GM18517 (cell line): ENCODE data around the gene TMEM178B.
"Not testable (repeated sequence)": the region's sequence is repeated elsewhere in the genome, so short reads cannot be mapped to it uniquely, and the experiment has no call there.

Experiments
- ATAC-seq: cut with Tn5 transposase; IDR thresholded peaks from one replicate; pipeline ENCODE4 v1.9.1; 2021; ENCODE audit warnings: mild to moderate bottlenecking, moderate library complexity; ENCODE audit not compliant: unreplicated experiment

The TMEM178B gene

GRCh38 chr7:141073641-141074161 lies at the start of gene TMEM178B:
Gene TMEM178B (plus strand): TSS chr7:141074064.
- no peak for ATAC-seq

- no peak for ATAC-seq
These were observed 49.2 kb upstream of the TMEM178B start for GRCh38 chr7:141024668-141025067.

- no peak for ATAC-seq
These were observed 46.8 kb upstream of the TMEM178B start for GRCh38 chr7:141027043-141027442.

- ATAC-seq: no peak
These were observed 45.1 kb upstream of the TMEM178B start for GRCh38 chr7:141028767-141029166.

DNA sequence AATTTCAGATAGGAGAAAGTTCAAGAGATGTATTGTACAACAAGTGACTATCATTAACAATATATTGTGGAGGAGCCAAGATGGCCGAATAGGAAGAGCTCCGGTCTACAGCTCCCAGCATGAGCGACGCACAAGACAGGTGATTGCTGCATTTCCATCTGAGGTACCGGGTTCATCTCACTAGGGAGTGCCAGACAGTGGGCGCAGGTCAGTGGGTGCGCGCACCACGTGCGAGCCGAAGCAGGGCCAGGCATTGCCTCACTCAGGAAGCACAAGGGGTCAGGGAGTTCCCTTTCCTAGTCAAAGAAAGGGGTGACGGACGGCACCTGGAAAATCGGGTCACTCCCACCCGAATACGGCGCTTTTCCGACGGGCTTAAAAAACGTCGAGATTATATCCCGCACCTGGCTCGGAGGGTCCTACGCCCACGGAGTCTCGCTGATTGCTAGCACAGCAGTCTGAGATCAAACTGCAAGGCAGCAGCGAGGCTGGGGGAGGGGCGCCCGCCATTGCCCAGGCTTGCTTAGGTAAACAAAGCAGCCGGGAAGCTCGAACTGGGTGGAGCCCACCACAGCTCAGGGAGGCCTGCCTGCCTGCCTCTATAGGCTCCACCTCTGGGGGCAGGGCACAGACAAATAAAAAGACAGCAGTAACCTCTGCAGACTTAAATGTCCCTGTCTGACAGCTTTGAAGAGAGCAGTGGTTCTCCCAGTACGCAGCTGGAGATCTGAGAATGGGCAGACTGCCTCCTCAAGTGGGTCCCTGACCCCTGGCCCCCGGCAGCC lies 41.1 kb upstream of the TMEM178B start:
- ATAC-seq: not testable (repeated sequence)

- ATAC-seq: not testable (repeated sequence)
These were observed 35.8 kb upstream of the TMEM178B start for GRCh38 chr7:141038100-141038499.

- no peak for ATAC-seq
These were observed 34.5 kb upstream of the TMEM178B start for GRCh38 chr7:141039376-141039775.

- ATAC-seq: no peak
These were observed 31.4 kb upstream of the TMEM178B start for GRCh38 chr7:141042222-141043193.

- no peak for ATAC-seq
These were observed 30.2 kb upstream of the TMEM178B start for GRCh38 chr7:141043616-141044015.

- ATAC-seq: no peak
These were observed 28.6 kb upstream of the TMEM178B start for GRCh38 chr7:141045126-141045841.

- ATAC-seq: no peak
These were observed 27.8 kb upstream of the TMEM178B start for GRCh38 chr7:141045842-141046620.

- ATAC-seq: no peak
These were observed 20.2 kb upstream of the TMEM178B start for GRCh38 chr7:141053626-141054025.

- ATAC-seq: no peak
These were observed 18.7 kb upstream of the TMEM178B start for GRCh38 chr7:141055146-141055545.

DNA sequence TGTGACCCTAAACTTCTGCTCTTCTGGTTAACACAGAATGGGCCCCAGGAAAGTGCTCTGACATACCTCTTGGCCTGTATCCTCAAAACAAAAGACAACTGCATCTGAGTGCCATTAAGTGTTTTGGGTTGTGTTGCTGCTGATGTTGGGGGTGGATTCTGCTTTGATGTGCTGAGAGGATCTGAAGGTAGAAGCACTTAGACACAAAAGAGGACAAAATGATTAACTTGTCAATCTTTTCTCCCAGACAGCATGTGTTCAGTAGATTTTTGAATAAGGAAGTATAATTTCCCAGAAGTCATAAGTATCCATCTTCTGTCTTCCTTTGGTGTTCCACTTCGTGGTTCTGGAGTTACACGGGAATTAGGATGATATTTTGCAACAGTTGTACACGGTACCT lies 16.1 kb upstream of the TMEM178B start:
- no peak for ATAC-seq

DNA sequence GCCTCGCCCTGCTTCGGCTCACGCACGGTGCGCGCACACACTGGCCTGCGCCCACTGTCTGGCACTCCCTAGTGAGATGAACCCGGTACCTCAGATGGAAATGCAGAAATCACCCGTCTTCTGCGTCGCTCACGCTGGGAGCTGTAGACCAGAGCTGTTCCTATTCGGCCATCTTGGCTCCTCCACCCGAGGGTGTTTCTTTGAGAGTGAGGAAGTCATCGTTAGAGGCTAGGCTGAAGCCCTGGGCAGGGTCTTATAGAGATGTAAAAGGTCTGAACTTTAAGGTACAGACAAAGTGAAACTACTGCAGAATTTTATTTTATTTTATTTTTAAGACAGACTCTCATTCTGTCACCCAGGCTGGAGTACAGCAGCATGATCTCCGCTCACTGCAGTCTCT lies 6.0 kb upstream of the TMEM178B start:
- not testable (repeated sequence) for ATAC-seq

DNA sequence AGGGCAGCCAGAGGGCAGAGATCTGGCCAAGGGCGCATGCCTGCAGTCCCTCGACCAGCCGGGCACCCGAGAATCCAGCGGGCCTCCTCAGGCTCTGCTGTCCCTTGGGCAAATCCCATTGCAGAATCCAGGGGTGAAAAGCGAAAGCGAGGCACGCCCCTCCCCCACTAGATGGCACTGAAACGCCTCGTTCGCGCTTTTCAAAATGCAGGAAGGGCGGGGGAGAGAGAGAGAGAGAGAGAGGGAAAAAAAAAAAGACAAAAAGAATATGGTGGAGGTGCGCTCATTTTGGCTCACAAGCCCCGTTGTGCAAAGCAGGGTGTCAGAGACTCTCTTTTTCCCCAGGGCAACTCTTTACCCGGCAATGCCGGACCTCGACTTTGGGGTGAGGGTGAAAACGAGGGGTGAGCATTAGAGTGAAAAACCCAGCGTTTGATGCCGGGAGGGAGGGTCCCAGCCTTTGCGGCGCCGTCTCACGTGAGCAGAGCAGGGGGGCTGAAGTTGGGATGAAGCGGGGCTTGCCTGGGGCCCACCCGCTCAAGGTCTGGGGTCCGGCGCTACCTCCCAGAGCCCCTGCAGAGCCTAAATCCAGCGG lies 2.5 kb upstream of the TMEM178B start:
- ATAC-seq: no peak

DNA sequence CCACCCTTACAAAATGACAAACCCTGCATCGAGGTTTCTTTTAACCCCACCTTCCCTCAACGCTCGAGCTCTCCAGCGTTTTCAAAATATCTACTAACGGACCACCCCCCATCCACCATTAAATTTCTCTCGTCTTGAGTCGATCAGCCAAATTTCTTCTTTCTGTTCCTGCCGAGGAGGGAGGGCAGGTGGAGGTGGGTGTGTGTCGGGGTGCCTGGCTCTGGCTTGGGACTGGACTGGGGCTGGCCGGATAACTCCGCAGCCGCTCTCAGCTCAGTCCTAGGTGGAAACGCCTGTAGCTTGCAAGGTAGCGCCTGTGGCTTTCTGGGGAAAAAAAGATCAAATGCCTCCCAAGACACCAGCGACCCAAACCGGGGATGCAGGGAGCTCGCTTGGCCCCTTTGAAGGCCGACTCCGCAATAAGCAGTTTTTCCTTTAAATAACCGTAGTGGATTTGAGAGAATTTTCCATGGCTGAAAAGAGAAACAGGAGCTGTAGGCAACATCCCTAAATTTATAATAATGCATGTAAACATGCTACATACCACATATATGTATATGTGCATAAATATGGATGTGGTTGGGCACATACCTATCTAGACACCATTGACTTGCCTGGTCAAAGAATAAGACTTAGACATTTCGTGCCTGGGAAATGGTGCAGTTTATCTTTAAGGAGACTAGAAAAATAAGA lies 1.9 kb upstream of the TMEM178B start:
- no peak for ATAC-seq

- no peak for ATAC-seq
These were observed 1.2 kb upstream of the TMEM178B start for GRCh38 chr7:141072548-141073172.

DNA sequence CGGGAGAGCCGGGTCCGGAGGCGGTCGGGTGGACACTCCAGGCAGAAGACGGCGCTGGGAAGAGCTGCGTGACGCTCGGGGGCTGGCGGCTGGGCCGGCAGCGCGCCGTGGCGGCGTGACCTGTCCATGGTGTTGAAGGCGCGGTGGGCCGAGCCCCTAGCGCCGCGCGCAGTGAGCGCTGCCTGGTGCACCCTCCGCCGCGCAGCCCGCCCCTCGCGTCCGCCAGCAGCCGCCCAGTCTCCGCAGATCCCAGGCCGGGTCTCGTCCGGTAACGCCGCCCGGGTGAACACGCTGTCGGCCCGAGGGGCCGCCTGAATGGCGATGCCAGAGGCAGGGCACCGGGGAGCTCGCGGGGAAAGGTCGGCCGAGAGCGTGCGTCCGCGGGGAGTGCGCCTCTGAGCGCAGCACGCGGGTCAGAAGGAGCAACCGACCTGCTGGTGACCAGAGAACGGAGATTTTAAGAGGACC lies 657 bp upstream of the TMEM178B start:
- no peak for ATAC-seq
